Measurements from ENCODE around the gene CPA4. TPM values are rescaled to one million over a fixed set of nuclear protein-coding genes. Genes with fewer than 3 reads are reported as not detected.

Gene CPA4
- total and polyA plus RNA-seq, 2 experiments from 2014 or later = not detected

- Mint-ChIP-seq H3K4me3 (no peak overlapping the region), H3K36me3 (ENCODE audit: low read depth) (no peaks in the 10 kb centered on the region), H3K27me3 (ENCODE audit: insufficient read depth, low read depth, poor library complexity) (peaks cover 9% of the 10 kb centered on the region), H3K4me1 (no peaks in the 10 kb centered on the region), H3K9me3 (no peaks in the 10 kb centered on the region; the same call in 2 of the 3 replicates), H3K27ac (no peak overlapping the region)
- ATAC-seq (no peak), DNase-seq (ENCODE audit: low spot score) (no peak)
- Histone ChIP-seq H3K27ac (ENCODE audit: low read depth) (no peak overlapping the region), H3K79me2 (replicated peaks; ENCODE audit: insufficient read depth) (no peaks in the 10 kb centered on the region), H3K27me3 (ENCODE audit: insufficient read depth) (no peaks in the 10 kb centered on the region), H3K4me3 (no peak overlapping the region), H4K20me1 (replicated peaks; ENCODE audit: insufficient read depth) (no peaks in the 10 kb centered on the region), H3K9me2 (ENCODE audit: insufficient read depth) (peaks cover 2% of the 10 kb centered on the region; the same call in 1 of the 2 replicates), H3K4me2 (no peak overlapping the region), H2AFZ (peak overlapping the region; percentile 52; the same call in 1 of the 2 replicates), H3K4me1 (ENCODE audit: insufficient read depth) (no peaks in the 10 kb centered on the region), H3K36me3 (ENCODE audit: insufficient read depth) (no peaks in the 10 kb centered on the region), H3F3A (replicated peaks; ENCODE audit: low read depth) (no peaks in the 10 kb centered on the region)
- TF ChIP-seq ZNF114 (CRISPR knock-in tag; IDR thresholded peaks at IDR 0.05) (no peak), JUNB (IDR thresholded peaks at IDR 0.05; ENCODE audit: unreplicated experiment) (no peak), REST (IDR thresholded peaks at IDR 0.05; ENCODE audit: unreplicated experiment) (no peak), EZH2 (IDR thresholded peaks at IDR 0.05; ENCODE audit: low read depth, unreplicated experiment) (no peak), ZNF331 (CRISPR knock-in tag; IDR thresholded peaks at IDR 0.05; ENCODE audit: low read depth) (no peak), NANOG (IDR thresholded peaks at IDR 0.05; ENCODE audit: borderline replicate concordance) (no peak), POLR2AphosphoS5 (IDR thresholded peaks at IDR 0.05; ENCODE audit: low read depth) (no peak), CREB1 (CRISPR knock-in tag; IDR thresholded peaks at IDR 0.05; ENCODE audit: low read depth) (no peak), STAT1 (IDR thresholded peaks at IDR 0.05; ENCODE audit: unreplicated experiment) (no peak), ETS1 (IDR thresholded peaks at IDR 0.05) (no peak), EZH2phosphoT487 (IDR thresholded peaks at IDR 0.05; ENCODE audit: unreplicated experiment) (no peak), CTCF (conservative IDR thresholded peaks at IDR 0.05; ENCODE audit: low read depth in 2 of 2) (no peak)
- TF ChIP-seq, protein P1, sequence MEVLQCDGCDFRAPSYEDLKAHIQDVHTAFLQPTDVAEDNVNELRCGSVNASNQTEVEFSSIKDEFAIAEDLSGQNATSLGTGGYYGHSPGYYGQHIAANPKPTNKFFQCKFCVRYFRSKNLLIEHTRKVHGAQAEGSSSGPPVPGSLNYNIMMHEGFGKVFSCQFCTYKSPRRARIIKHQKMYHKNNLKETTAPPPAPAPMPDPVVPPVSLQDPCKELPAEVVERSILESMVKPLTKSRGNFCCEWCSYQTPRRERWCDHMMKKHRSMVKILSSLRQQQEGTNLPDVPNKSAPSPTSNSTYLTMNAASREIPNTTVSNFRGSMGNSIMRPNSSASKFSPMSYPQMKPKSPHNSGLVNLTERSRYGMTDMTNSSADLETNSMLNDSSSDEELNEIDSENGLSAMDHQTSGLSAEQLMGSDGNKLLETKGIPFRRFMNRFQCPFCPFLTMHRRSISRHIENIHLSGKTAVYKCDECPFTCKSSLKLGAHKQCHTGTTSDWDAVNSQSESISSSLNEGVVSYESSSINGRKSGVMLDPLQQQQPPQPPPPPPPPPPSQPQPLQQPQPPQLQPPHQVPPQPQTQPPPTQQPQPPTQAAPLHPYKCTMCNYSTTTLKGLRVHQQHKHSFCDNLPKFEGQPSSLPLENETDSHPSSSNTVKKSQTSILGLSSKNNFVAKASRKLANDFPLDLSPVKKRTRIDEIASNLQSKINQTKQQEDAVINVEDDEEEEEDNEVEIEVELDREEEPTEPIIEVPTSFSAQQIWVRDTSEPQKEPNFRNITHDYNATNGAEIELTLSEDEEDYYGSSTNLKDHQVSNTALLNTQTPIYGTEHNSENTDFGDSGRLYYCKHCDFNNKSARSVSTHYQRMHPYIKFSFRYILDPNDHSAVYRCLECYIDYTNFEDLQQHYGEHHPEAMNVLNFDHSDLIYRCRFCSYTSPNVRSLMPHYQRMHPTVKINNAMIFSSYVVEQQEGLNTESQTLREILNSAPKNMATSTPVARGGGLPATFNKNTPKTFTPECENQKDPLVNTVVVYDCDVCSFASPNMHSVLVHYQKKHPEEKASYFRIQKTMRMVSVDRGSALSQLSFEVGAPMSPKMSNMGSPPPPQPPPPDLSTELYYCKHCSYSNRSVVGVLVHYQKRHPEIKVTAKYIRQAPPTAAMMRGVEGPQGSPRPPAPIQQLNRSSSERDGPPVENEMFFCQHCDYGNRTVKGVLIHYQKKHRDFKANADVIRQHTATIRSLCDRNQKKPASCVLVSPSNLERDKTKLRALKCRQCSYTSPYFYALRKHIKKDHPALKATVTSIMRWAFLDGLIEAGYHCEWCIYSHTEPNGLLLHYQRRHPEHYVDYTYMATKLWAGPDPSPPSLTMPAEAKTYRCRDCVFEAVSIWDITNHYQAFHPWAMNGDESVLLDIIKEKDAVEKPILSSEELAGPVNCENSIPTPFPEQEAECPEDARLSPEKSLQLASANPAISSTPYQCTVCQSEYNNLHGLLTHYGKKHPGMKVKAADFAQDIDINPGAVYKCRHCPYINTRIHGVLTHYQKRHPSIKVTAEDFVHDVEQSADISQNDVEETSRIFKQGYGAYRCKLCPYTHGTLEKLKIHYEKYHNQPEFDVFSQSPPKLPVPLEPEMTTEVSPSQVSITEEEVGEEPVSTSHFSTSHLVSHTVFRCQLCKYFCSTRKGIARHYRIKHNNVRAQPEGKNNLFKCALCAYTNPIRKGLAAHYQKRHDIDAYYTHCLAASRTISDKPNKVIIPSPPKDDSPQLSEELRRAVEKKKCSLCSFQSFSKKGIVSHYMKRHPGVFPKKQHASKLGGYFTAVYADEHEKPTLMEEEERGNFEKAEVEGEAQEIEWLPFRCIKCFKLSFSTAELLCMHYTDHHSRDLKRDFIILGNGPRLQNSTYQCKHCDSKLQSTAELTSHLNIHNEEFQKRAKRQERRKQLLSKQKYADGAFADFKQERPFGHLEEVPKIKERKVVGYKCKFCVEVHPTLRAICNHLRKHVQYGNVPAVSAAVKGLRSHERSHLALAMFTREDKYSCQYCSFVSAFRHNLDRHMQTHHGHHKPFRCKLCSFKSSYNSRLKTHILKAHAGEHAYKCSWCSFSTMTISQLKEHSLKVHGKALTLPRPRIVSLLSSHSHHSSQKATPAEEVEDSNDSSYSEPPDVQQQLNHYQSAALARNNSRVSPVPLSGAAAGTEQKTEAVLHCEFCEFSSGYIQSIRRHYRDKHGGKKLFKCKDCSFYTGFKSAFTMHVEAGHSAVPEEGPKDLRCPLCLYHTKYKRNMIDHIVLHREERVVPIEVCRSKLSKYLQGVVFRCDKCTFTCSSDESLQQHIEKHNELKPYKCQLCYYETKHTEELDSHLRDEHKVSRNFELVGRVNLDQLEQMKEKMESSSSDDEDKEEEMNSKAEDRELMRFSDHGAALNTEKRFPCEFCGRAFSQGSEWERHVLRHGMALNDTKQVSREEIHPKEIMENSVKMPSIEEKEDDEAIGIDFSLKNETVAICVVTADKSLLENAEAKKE (CRISPR knock-in tag; IDR thresholded peaks at IDR 0.05) = no peak
These were observed 4.9 kb downstream of the CPA4 start for GRCh38 chr7:130297628-130298543.

Measured in GM23338 (cell line).